ENCODE measurements around the gene SPNS3. TPM values are rescaled to one million over a fixed set of nuclear protein-coding genes. Genes with fewer than 3 reads are reported as not detected.

The SPNS3 gene
- total and polyA plus RNA-seq, 9 of the 15 experiments (the other 6 are each of a cell fraction or from before 2014, with no cell fraction given): not detected

- H3K4me2 ChIP-seq (ENCODE audit: insufficient read depth, low read length): peak overlapping the region; percentile 37; the same call in 1 of the 2 replicates
- no TSS peak for BruUV-seq (replicated peaks)
- H3K9ac ChIP-seq (ENCODE audit: insufficient read depth in 1 of 2, low read depth in 2 of 2, low read length in 2 of 2): peak overlapping the region in 1 of 2 experiments; percentile 79; a peak in 2 of 4 replicates
- FAIRE-seq (no peak), ATAC-seq (peak; percentile 76), DNase-seq (ENCODE audit: extremely low read depth in 1 of 4, low spot score in 3 of 4) (peak; percentile 63 to 68 (median 65))
- H3K4me3 ChIP-seq: no peak overlapping the region
- POLR2A ChIA-PET: interaction anchor here (0.6 kb wide), 1 partner anchor 32 kb away, joined by 3 read pairs; no protein-coding TSS in a partner anchor
- intact Hi-C loops (cut with micrococcal nuclease): no loop called here
- H3K27ac ChIP-seq (ENCODE audit: extremely low read depth, low read depth, low read length): no peak overlapping the region
- H3K9me3 ChIP-seq (replicated peaks; ENCODE audit: control insufficient read depth, insufficient read depth, low read depth, low read length): no peaks in the 10 kb centered on the region
- peaks cover 0 to 11% of the 10 kb centered on the region in 2 experiments; a peak in 3 of 5 replicates for H3K27me3 ChIP-seq (ENCODE audit: control insufficient read depth in 2 of 2, insufficient read depth in 2 of 2, low read length in 2 of 2)
- WGBS (ENCODE audit: insufficient coverage, low coverage, missing lambda C conversion rate): 4% methylated on average over 11 of the region's 19 CpGs
- peaks cover 41% of the 10 kb centered on the region; the same call in 1 of the 3 replicates for H3K36me3 ChIP-seq (ENCODE audit: control insufficient read depth, insufficient read depth, low read length)
- H3K79me2 ChIP-seq (ENCODE audit: control insufficient read depth, insufficient read depth, low read length): no peaks in the 10 kb centered on the region
- peaks cover 0 to 67% of the 10 kb centered on the region in 2 experiments; a peak in 3 of 5 replicates for H3K4me1 ChIP-seq (replicated peaks in 1 of 2; ENCODE audit: control insufficient read depth in 2 of 2, insufficient read depth in 2 of 2, low read length in 2 of 2)
- in situ Hi-C loops (cut with MboI): no loop called here
- H4K20me1 ChIP-seq (replicated peaks; ENCODE audit: control insufficient read depth, insufficient read depth, low read length): peaks cover 4% of the 10 kb centered on the region; the same call in 1 of the 2 replicates
- H2AFZ ChIP-seq (ENCODE audit: low read depth, low read length): no peak overlapping the region
- CTCF ChIA-PET (ENCODE audit: low intra/inter-chr PET ratio): no interaction called here
- no peaks in the 10 kb centered on the region for H3K9me1 ChIP-seq (ENCODE audit: control insufficient read depth, insufficient read depth, low read length)
- TF ChIP-seq, protein P1, sequence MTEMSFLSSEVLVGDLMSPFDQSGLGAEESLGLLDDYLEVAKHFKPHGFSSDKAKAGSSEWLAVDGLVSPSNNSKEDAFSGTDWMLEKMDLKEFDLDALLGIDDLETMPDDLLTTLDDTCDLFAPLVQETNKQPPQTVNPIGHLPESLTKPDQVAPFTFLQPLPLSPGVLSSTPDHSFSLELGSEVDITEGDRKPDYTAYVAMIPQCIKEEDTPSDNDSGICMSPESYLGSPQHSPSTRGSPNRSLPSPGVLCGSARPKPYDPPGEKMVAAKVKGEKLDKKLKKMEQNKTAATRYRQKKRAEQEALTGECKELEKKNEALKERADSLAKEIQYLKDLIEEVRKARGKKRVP (CRISPR knock-in tag; IDR thresholded peaks at IDR 0.05): no peak
- TF ChIP-seq KDM2B (CRISPR knock-in tag; IDR thresholded peaks at IDR 0.05) (no peak), ZNF347 (CRISPR knock-in tag; IDR thresholded peaks at IDR 0.05; ENCODE audit: low read depth) (no peak), ZNF740 (CRISPR knock-in tag; IDR thresholded peaks at IDR 0.05) (0 out of 2 replicates have a peak, but pooled peaks have one; percentile 65), ZNF740 (tag; IDR thresholded peaks at IDR 0.05) (no peak), SAFB (IDR thresholded peaks at IDR 0.05; ENCODE audit: borderline replicate concordance, low read depth, low read length) (no peak), KLF13 (tag; IDR thresholded peaks at IDR 0.05; ENCODE audit: borderline replicate concordance, low read depth) (no peak), BRD4 (IDR thresholded peaks at IDR 0.05) (no peak), ETV1 (tag; conservative IDR thresholded peaks at IDR 0.05; ENCODE audit: low read depth) (no peak), ZNF354B (CRISPR knock-in tag; IDR thresholded peaks at IDR 0.05) (no peak), CXXC5 (CRISPR knock-in tag; IDR thresholded peaks at IDR 0.05) (0 out of 2 replicates have a peak, but pooled peaks have one; percentile 15), KLF10 (CRISPR knock-in tag; IDR thresholded peaks at IDR 0.05) (no peak), MEF2D (tag; conservative IDR thresholded peaks at IDR 0.05; ENCODE audit: low read depth) (no peak)
Observed at GRCh38 chr17:4536259-4536741, 102.6 kb downstream of the SPNS3 start.

Measured in K562 (cell line).